AG04450 (cell line): ENCODE results near the gene WNT5B. TPM values are rescaled to one million over a fixed set of nuclear protein-coding genes. Genes with fewer than 3 reads are reported as not detected.
A peak's percentile ranks its signal among the peaks of the same experiment; 100 is the strongest.

Experiments
- CTCF ChIA-PET: fragments of 300-600, 350-600 bp; formaldehyde crosslinking; extraction: SDS; loops from one replicate; lab custom pipeline; 2022; ENCODE audit warnings: antibody characterized with exemption, inconsistent platforms; lab: Charles Lee
- POLR2A ChIA-PET: fragments of 350-600 bp; formaldehyde crosslinking; extraction: SDS; loops from one replicate; lab custom pipeline; 2021; ENCODE audit warnings: antibody characterized with exemption, inconsistent platforms; lab: Yijun Ruan, JAX
- DNase-seq: peaks from one replicate; pipeline ENCODE4 v3.0.0-alpha.2; 2011; ENCODE audit warnings: low read depth, low spot score
- H3K27ac ChIP-seq: one replicate; pipeline ENCODE4 v1.5.1; 2012; ENCODE audit warnings: low read depth, low read length, control low read depth
- H3K27me3 ChIP-seq: one replicate; pipeline ENCODE4 v1.6.0; 2012; ENCODE audit warnings: low read length; ENCODE audit not compliant: control insufficient read depth, insufficient read depth
- H3K4me3 ChIP-seq: 2 replicates; pipeline ENCODE4 v1.5.1; 2011; ENCODE audit warnings: mild to moderate bottlenecking, low read depth, low read length, control low read depth
- H3K9me3 ChIP-seq: 2 replicates; pipeline ENCODE4 v1.5.1; 2012; ENCODE audit warnings: low read length; ENCODE audit not compliant: control insufficient read depth, insufficient read depth
- polyA plus RNA-seq: library from polyadenylated mRNA; depleted of rRNA; stranded (reverse); fragments of >200 nt; gene quantifications from 2 replicates; pipeline ENCODE4 v1.2.3, GENCODE V29; 2011
- TF ChIP-seq, protein P1 (sequence below): IDR thresholded peaks from 2 replicates; pipeline ENCODE4 v1.5.1; 2011; ENCODE audit warnings: low read depth, low read length, control low read depth, inconsistent platforms

The WNT5B gene
- polyA plus RNA-seq, 1 experiment, result 22.2 TPM

DNA sequence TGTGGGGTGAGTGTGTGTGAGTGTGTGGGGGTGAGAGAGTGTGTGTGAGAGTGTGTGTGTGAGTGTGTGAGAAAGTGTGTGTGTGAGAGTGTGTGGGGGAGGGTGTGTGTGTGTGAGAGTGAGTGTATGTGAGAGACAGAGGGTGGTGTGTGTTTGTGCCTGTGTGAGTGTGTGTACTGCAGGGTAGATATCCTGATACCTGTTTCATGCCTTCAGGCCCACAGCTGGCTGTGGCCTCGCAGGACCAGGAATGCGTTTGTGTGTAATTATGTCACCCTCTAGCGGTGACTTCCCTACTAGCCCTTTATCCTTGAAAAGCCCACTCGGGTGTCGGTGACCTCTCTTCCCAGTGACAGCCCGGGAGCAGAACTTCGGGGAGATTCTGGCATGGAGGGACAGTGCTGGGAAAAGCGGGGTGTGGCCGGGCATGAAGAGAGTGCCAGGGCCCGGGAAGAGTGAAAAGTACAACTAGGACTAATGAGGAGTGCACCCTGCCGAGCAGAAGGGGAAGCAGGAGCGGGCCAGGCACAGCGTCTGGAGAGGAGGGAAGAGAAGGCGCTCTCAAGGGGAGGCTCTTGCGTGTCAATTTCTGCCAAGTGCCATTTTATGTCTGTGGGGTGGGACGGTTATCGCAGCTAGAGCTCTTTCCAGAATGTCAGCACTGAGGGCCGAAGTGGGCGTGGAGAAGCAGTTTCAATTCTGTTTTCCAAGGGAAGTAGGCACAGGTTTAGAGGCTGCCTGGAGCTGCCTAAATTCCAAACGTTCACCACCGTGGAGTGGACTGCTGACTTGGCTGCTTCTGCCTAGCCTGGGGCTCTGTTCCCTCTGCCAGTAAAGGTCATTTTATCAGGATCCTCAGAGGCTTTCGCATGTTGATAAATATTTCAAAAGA, 23.7 kb upstream of the WNT5B start:
- DNase-seq, result peak; percentile 49

GRCh38 chr12:1606021-1606622, 22.9 kb upstream of the WNT5B start:
- DNase-seq, result peak; percentile 45
- POLR2A ChIA-PET, result interaction anchor here (0.8 kb wide), 1 partner anchor 132 kb away, joined by 3 read pairs; no protein-coding TSS in a partner anchor
- Histone ChIP-seq H3K27me3 (no peaks in the 10 kb centered on the region), H3K4me3 (peak overlapping the region; percentile 52), H3K27ac (peak overlapping the region; percentile 65), H3K9me3 (no peaks in the 10 kb centered on the region)
- TF ChIP-seq, protein P1, sequence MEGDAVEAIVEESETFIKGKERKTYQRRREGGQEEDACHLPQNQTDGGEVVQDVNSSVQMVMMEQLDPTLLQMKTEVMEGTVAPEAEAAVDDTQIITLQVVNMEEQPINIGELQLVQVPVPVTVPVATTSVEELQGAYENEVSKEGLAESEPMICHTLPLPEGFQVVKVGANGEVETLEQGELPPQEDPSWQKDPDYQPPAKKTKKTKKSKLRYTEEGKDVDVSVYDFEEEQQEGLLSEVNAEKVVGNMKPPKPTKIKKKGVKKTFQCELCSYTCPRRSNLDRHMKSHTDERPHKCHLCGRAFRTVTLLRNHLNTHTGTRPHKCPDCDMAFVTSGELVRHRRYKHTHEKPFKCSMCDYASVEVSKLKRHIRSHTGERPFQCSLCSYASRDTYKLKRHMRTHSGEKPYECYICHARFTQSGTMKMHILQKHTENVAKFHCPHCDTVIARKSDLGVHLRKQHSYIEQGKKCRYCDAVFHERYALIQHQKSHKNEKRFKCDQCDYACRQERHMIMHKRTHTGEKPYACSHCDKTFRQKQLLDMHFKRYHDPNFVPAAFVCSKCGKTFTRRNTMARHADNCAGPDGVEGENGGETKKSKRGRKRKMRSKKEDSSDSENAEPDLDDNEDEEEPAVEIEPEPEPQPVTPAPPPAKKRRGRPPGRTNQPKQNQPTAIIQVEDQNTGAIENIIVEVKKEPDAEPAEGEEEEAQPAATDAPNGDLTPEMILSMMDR, result no peak
- CTCF ChIA-PET, result interaction anchor here (0.6 to 4.4 kb wide), 5 partner anchors 13 to 727 kb away, joined by 3 to 37 read pairs (median 5); no protein-coding TSS in a partner anchor

More for the DNA sequence above, 23.7 kb upstream of the WNT5B start:
- Histone ChIP-seq H3K27ac (peak overlapping the region; percentile 65), H3K9me3 (no peaks in the 10 kb centered on the region), H3K4me3 (peak overlapping the region; percentile 52), H3K27me3 (no peaks in the 10 kb centered on the region)
- TF ChIP-seq, protein P1, result peak; percentile 80
- POLR2A ChIA-PET, result interaction anchor here (0.6 to 0.8 kb wide), 2 partner anchors 57 to 131 kb away, joined by 3 read pairs; no protein-coding TSS in a partner anchor
- CTCF ChIA-PET, result interaction anchor here (0.6 to 4.4 kb wide), 7 partner anchors 13 to 488 kb away, joined by 3 to 37 read pairs (median 3); no protein-coding TSS in a partner anchor

GRCh38 chr12:1607940-1608712, 20.9 kb upstream of the WNT5B start:
- DNase-seq, result no peak
- TF ChIP-seq, protein P1, result no peak
- ChIA-PET CTCF (interaction anchor here (1.4 to 4.4 kb wide), 2 partner anchors 25 to 491 kb away, joined by 3 to 37 read pairs; no protein-coding TSS in a partner anchor), POLR2A (interaction anchor here (0.6 kb wide), 1 partner anchor 29 kb away, joined by 5 read pairs; no protein-coding TSS in a partner anchor)
- no peaks in the 10 kb centered on the region for H3K27me3 ChIP-seq
- H3K27ac ChIP-seq, result no peak overlapping the region
- no peaks in the 10 kb centered on the region for H3K9me3 ChIP-seq
- H3K4me3 ChIP-seq, result no peak overlapping the region

DNA sequence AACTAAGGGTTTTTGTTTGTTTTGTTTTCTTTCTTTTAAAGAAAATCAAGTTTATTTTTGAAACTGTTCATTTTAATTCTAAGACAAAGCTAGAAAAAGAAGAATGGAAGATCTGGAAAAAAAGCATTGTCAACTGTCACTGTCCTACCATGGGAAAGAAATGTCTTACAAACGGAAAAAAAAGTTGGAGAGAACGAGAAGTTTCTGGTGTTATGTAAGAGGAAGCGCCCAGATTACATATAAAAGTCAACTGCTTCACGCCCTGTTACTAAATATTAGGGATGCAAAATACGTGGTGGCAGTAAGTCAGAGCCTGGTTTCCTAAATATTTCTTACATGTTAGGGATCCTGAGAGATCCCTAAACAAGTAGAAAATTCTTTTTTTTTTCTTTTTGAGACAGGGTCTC, 20.3 kb upstream of the WNT5B start:
- H3K4me3 ChIP-seq, result no peak overlapping the region
- H3K9me3 ChIP-seq, result no peaks in the 10 kb centered on the region
- CTCF ChIA-PET, result interaction anchor here (1.4 to 4.4 kb wide), 2 partner anchors 26 to 491 kb away, joined by 3 to 37 read pairs; no protein-coding TSS in a partner anchor
- no peak for DNase-seq
- no peak overlapping the region for H3K27ac ChIP-seq
- TF ChIP-seq, protein P1, result no peak
- H3K27me3 ChIP-seq, result no peaks in the 10 kb centered on the region
- POLR2A ChIA-PET, result interaction anchor here (0.6 kb wide), 1 partner anchor 29 kb away, joined by 5 read pairs; no protein-coding TSS in a partner anchor
